ENCODE measurements around the gene BBS9. TPM values are rescaled to one million over a fixed set of nuclear protein-coding genes. Genes with fewer than 3 reads are reported as not detected.

The BBS9 gene
- total and polyA plus RNA-seq, 2 donors (not counting 1 experiment from before 2014, with no cell fraction given): 8.4 to 45.2 TPM

DNA sequence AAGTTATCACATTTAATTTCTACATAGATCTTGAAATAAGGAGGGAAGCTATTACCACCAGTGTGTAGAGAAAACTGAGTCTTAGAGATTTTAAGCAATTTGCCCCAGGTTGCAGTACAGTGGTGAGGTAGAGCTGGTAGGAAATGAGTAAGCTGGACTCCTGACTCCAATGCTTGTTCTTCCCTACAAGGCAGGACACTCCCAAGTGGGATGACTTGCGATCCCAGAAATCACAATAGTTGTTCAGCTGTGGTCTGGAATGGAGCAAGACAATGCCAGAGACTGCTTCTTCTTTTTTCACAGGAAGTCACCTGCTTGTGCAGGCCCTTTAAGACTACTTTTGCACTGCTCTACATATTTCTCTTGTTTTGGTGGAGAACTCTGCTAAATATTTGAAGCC lies 448.8 kb downstream of the BBS9 start:
- H3K4me3 ChIP-seq (ENCODE audit: control extremely low read depth in 1 of 5, extremely low read depth in 1 of 5, insufficient read depth in 1 of 5, low read depth in 2 of 5, low read length in 4 of 5): no peak overlapping the region
- Mint-ChIP-seq H3K4me3 (no peak overlapping the region), H3K27ac (no peak overlapping the region), H3K9me3 (ENCODE audit: insufficient read depth) (no peaks in the 10 kb centered on the region), H3K4me1 (no peaks in the 10 kb centered on the region), H3K27me3 (no peaks in the 10 kb centered on the region)
- H3K9me3 ChIP-seq (ENCODE audit: control extremely low read depth in 1 of 3, control insufficient read depth in 2 of 3, insufficient read depth in 1 of 3, low read length in 2 of 3): no peaks in the 10 kb centered on the region
- ATAC-seq (ENCODE audit: low read depth) (no peak), DNase-seq (no peak)
- H3K9ac ChIP-seq (ENCODE audit: low read length): no peak overlapping the region
- H3K4me2 ChIP-seq (replicated peaks; ENCODE audit: low read depth, low read length, poor library complexity, severe bottlenecking): no peak overlapping the region
- TF ChIP-seq, protein P1, sequence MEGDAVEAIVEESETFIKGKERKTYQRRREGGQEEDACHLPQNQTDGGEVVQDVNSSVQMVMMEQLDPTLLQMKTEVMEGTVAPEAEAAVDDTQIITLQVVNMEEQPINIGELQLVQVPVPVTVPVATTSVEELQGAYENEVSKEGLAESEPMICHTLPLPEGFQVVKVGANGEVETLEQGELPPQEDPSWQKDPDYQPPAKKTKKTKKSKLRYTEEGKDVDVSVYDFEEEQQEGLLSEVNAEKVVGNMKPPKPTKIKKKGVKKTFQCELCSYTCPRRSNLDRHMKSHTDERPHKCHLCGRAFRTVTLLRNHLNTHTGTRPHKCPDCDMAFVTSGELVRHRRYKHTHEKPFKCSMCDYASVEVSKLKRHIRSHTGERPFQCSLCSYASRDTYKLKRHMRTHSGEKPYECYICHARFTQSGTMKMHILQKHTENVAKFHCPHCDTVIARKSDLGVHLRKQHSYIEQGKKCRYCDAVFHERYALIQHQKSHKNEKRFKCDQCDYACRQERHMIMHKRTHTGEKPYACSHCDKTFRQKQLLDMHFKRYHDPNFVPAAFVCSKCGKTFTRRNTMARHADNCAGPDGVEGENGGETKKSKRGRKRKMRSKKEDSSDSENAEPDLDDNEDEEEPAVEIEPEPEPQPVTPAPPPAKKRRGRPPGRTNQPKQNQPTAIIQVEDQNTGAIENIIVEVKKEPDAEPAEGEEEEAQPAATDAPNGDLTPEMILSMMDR (IDR thresholded peaks at IDR 0.05): no peak
- no peak for TF ChIP-seq EZH2 (IDR thresholded peaks at IDR 0.05; ENCODE audit: borderline replicate concordance, insufficient read depth, low read depth, low read length, poor library complexity, severe bottlenecking)
- H3K4me1 ChIP-seq (ENCODE audit: control insufficient read depth in 2 of 2, insufficient read depth in 2 of 2, low read length in 2 of 2): no peaks in the 10 kb centered on the region
- H2AFZ ChIP-seq (ENCODE audit: insufficient read depth, low read depth, low read length, poor library complexity, severe bottlenecking): no peak overlapping the region
- H3K27me3 ChIP-seq (replicated peaks in 1 of 4; ENCODE audit: control extremely low read depth in 1 of 4, control insufficient read depth in 3 of 4, insufficient read depth in 4 of 4, low read length in 3 of 4): no peaks in the 10 kb centered on the region
- intact Hi-C loops (cut with micrococcal nuclease): no loop called here
- POLR2A ChIA-PET: no interaction called here
- H3K27ac ChIP-seq (ENCODE audit: low read length in 2 of 2): no peak overlapping the region
- H4K20me1 ChIP-seq (ENCODE audit: control insufficient read depth, insufficient read depth, low read length, poor library complexity, severe bottlenecking): no peaks in the 10 kb centered on the region
- CTCF ChIA-PET: interaction anchor here (0.8 kb wide), 1 partner anchor 789 kb away, joined by 3 read pairs; no protein-coding TSS in a partner anchor
- WGBS (ENCODE audit: insufficient coverage): 100% methylated on average over 1 of the region's 1 CpG
- no peaks in the 10 kb centered on the region for H3K79me2 ChIP-seq (ENCODE audit: control insufficient read depth, insufficient read depth, low read length)
- no peaks in the 10 kb centered on the region for H3K36me3 ChIP-seq (replicated peaks in 1 of 2; ENCODE audit: control extremely low read depth in 1 of 2, control insufficient read depth in 1 of 2, extremely low read depth in 1 of 2, insufficient read depth in 2 of 2, low read length in 1 of 2)

DNA sequence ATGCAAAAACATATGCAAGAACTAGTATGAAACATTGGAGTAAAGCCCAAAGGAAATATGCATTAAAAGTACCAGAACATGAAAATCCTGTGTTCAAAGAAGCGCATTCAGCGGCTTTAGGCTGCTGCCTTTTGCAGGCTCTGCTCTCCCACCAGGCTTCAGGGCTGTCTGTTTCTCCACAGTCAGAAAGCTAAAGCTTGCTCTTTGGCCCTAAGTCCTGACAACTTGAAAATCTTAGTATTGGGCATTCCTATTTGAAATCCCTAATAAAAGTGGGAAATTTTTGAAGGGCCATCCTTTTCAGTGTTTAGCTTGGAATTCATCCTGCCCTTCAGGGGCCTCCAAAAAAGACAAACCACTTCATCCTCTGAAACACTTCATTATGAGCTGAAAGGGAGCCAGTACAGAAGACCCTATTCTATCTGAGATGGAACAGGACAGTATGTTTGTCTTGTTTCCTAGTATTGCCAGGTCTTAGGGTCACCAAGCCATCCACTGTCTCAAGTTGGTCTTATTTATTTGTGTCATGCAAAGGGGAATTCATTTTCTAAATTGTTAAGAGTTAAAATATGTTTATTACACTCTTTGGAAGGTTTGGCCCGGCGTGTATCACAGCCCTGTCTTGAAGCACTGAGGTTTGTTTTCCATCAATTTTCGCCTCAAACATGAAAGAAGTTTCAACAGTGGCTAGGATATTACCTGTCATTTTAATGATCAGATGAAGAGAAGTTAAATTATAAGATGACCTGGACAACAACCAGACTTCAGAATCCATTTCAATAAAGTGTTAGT lies 449.7 kb downstream of the BBS9 start:
- no peaks in the 10 kb centered on the region for H3K4me1 Mint-ChIP-seq
- Histone ChIP-seq H3K4me2 (replicated peaks; ENCODE audit: low read depth, low read length, poor library complexity, severe bottlenecking) (no peak overlapping the region), H3K9ac (ENCODE audit: low read length) (no peak overlapping the region), H3K79me2 (ENCODE audit: control insufficient read depth, insufficient read depth, low read length) (no peaks in the 10 kb centered on the region), H4K20me1 (ENCODE audit: control insufficient read depth, insufficient read depth, low read length, poor library complexity, severe bottlenecking) (no peaks in the 10 kb centered on the region), H3K27me3 (replicated peaks in 1 of 4; ENCODE audit: control extremely low read depth in 1 of 4, control insufficient read depth in 3 of 4, insufficient read depth in 4 of 4, low read length in 3 of 4) (no peaks in the 10 kb centered on the region), H3K4me1 (ENCODE audit: control insufficient read depth in 2 of 2, insufficient read depth in 2 of 2, low read length in 2 of 2) (no peaks in the 10 kb centered on the region), H3K36me3 (replicated peaks in 1 of 2; ENCODE audit: control extremely low read depth in 1 of 2, control insufficient read depth in 1 of 2, extremely low read depth in 1 of 2, insufficient read depth in 2 of 2, low read length in 1 of 2) (no peaks in the 10 kb centered on the region), H3K9me3 (ENCODE audit: control extremely low read depth in 1 of 3, control insufficient read depth in 2 of 3, insufficient read depth in 1 of 3, low read length in 2 of 3) (no peaks in the 10 kb centered on the region), H3K27ac (ENCODE audit: low read length in 2 of 2) (no peak overlapping the region), H2AFZ (ENCODE audit: insufficient read depth, low read depth, low read length, poor library complexity, severe bottlenecking) (no peak overlapping the region), H3K4me3 (ENCODE audit: control extremely low read depth in 1 of 5, extremely low read depth in 1 of 5, insufficient read depth in 1 of 5, low read depth in 2 of 5, low read length in 4 of 5) (no peak overlapping the region)
- H3K27ac Mint-ChIP-seq: no peak overlapping the region
- POLR2A ChIA-PET: no interaction called here
- TF ChIP-seq, protein P1 (IDR thresholded peaks at IDR 0.05): no peak
- no peak for TF ChIP-seq EZH2 (IDR thresholded peaks at IDR 0.05; ENCODE audit: borderline replicate concordance, insufficient read depth, low read depth, low read length, poor library complexity, severe bottlenecking)
- CTCF ChIA-PET: no interaction called here
- H3K4me3 Mint-ChIP-seq: no peak overlapping the region
- DNase-seq (no peak), ATAC-seq (ENCODE audit: low read depth) (no peak)
- WGBS (ENCODE audit: insufficient coverage): 100% methylated on average over 5 of the region's 5 CpGs
- H3K9me3 Mint-ChIP-seq (ENCODE audit: insufficient read depth): no peaks in the 10 kb centered on the region
- no peaks in the 10 kb centered on the region for H3K27me3 Mint-ChIP-seq
- intact Hi-C loops (cut with micrococcal nuclease): no loop called here

All from B cell (primary cell).